B cell (primary cell): Measurements from ENCODE around the gene SLC34A2. TPM values are rescaled to one million over a fixed set of nuclear protein-coding genes. Genes with fewer than 3 reads are reported as not detected.

Experiments
- ATAC-seq: fragments of 200-7000 bp; cut with Tn5 transposase; one replicate; pipeline ENCODE4 v1.10.0; 2021; ENCODE audit warnings: low read depth, mild to moderate bottlenecking, moderate number of reproducible peaks, moderate library complexity
- CTCF ChIA-PET: fragments of 350-600 bp; sonication (Branson Sonifier 250); formaldehyde crosslinking; loops from one replicate; lab custom pipeline; 2021; ENCODE audit warnings: antibody characterized with exemption, inconsistent platforms; lab: Charles Lee
- POLR2A ChIA-PET: fragments of 350-600 bp; sonication (Branson Sonifier 250); formaldehyde crosslinking; loops from one replicate; lab custom pipeline; 2021; ENCODE audit warnings: antibody characterized with exemption; lab: Charles Lee
- DNase-seq: peaks from one replicate; pipeline ENCODE4 v3.0.0; 2013
- H2AFZ ChIP-seq: 2 replicates; pipeline ENCODE4 v1.6.1; 2012; ENCODE audit warnings: mild to moderate bottlenecking, low read depth, low read length; ENCODE audit not compliant: insufficient read depth, poor library complexity, severe bottlenecking
- H3K27ac ChIP-seq, 2 donors: 1 replicate in 1 of 2; 2 replicates in 1 of 2; pipeline ENCODE4 v1.5.1; 2012 to 2013; ENCODE audit warnings: low read length in 2 of 2, mild to moderate bottlenecking in 2 of 2, moderate library complexity in 1 of 2
- H3K27me3 ChIP-seq, 4 experiments: fragments of 200-600 bp in 1 of 4; sonication (generic) in 1 of 4; replicated peaks in 1 of 4; 1 replicate in 2 of 4; 2 replicates in 2 of 4; pipeline versions ENCODE4 v1.6.1 to v1.7.0; 2013 to 2016; ENCODE audit warnings: low read length in 3 of 4, mild to moderate bottlenecking in 2 of 4, mixed read lengths in 1 of 4, moderate library complexity in 1 of 4; ENCODE audit not compliant: insufficient read depth in 4 of 4, control insufficient read depth in 3 of 4; ENCODE audit errors: control extremely low read depth in 1 of 4
- H3K36me3 ChIP-seq, 2 experiments: replicated peaks in 1 of 2; 1 replicate in 1 of 2; 2 replicates in 1 of 2; pipeline versions ENCODE4 v1.6.1 to v1.7.1; 2013; ENCODE audit warnings: low read length in 1 of 2; ENCODE audit not compliant: insufficient read depth in 2 of 2, control insufficient read depth in 1 of 2; ENCODE audit errors: control extremely low read depth in 1 of 2, extremely low read depth in 1 of 2
- H3K4me1 ChIP-seq, 2 donors: fragments of 200-600 bp in 1 of 2; sonication (generic) in 1 of 2; 1 replicate in 1 of 2; 2 replicates in 1 of 2; pipeline versions ENCODE4 v1.5.1 to v1.6.1; 2013 to 2017; ENCODE audit warnings: low read length in 2 of 2; ENCODE audit not compliant: control insufficient read depth in 2 of 2, insufficient read depth in 2 of 2
- H3K4me2 ChIP-seq: replicated peaks from 2 replicates; pipeline ENCODE3; 2012; ENCODE audit warnings: mild to moderate bottlenecking, low read depth, low read length; ENCODE audit not compliant: poor library complexity, severe bottlenecking
- H3K4me3 ChIP-seq, 5 experiments: fragments of 200-600 bp in 1 of 5; sonication (generic) in 1 of 5; 1 replicate in 3 of 5; 2 replicates in 2 of 5; pipeline versions ENCODE4 v1.5.1 to v1.7.0; 2011 to 2016; ENCODE audit warnings: low read length in 4 of 5, mild to moderate bottlenecking in 4 of 5, low read depth in 2 of 5, control low read depth in 1 of 5, moderate library complexity in 1 of 5; ENCODE audit not compliant: insufficient read depth in 1 of 5; ENCODE audit errors: control extremely low read depth in 1 of 5, extremely low read depth in 1 of 5
- H3K79me2 ChIP-seq: fragments of 200-600 bp; sonication (generic); one replicate; pipeline ENCODE4 v1.6.0; 2016; ENCODE audit warnings: low read length; ENCODE audit not compliant: control insufficient read depth, insufficient read depth
- H3K9ac ChIP-seq: fragments of 200-600 bp; sonication (generic); 2 replicates; pipeline ENCODE4 v1.6.1; 2017; ENCODE audit warnings: mild to moderate bottlenecking, low read length, moderate library complexity
- H3K9me3 ChIP-seq, 3 donors: one replicate each; pipeline versions ENCODE4 v1.6.1 to v1.7.1; 2013; ENCODE audit warnings: low read length in 2 of 3; ENCODE audit not compliant: control insufficient read depth in 2 of 3, insufficient read depth in 1 of 3; ENCODE audit errors: control extremely low read depth in 1 of 3
- H4K20me1 ChIP-seq: 2 replicates; pipeline ENCODE4 v1.6.0; 2012; ENCODE audit warnings: mild to moderate bottlenecking, low read length; ENCODE audit not compliant: insufficient read depth, control insufficient read depth, poor library complexity, severe bottlenecking
- H3K27ac Mint-ChIP-seq: one replicate; pipeline ENCODE4 v1.8.0; 2021; ENCODE audit warnings: mixed read lengths
- H3K27me3 Mint-ChIP-seq: one replicate; pipeline ENCODE4 v1.8.0; 2021; ENCODE audit warnings: mixed read lengths
- H3K4me1 Mint-ChIP-seq: one replicate; pipeline ENCODE4 v1.8.0; 2021; ENCODE audit warnings: mixed read lengths
- H3K4me3 Mint-ChIP-seq: one replicate; pipeline ENCODE4 v1.8.0; 2021; ENCODE audit warnings: mixed read lengths
- H3K9me3 Mint-ChIP-seq: one replicate; pipeline ENCODE4 v1.8.0; 2022; ENCODE audit warnings: mixed read lengths; ENCODE audit not compliant: insufficient read depth
- EZH2 ChIP-seq: IDR thresholded peaks from 2 replicates; pipeline ENCODE4 v1.6.1; 2012; ENCODE audit warnings: borderline replicate concordance, low read depth, mild to moderate bottlenecking, moderate library complexity, low read length; ENCODE audit not compliant: insufficient read depth, poor library complexity, severe bottlenecking
- WGBS: methylation state at CpG from one replicate; pipeline ENCODE4 v1.1.5; 2013; ENCODE audit warnings: missing lambda C conversion rate; ENCODE audit not compliant: insufficient coverage; 5-methylcytosine and 5-hydroxymethylcytosine counted together
- intact Hi-C: fragments of 100-400 bp; cut with micrococcal nuclease; formaldehyde crosslinking; loops from one replicate; pipeline ENCODE4 v1.10.0; 2022
- polyA plus RNA-seq: library from polyadenylated mRNA; depleted of rRNA; stranded (reverse); fragments of >200 nt; gene quantifications from 2 replicates; pipeline ENCODE4 v1.2.3, GENCODE V29; 2012
- total RNA-seq, 2 donors: library from RNA; stranded (reverse); fragments of 120-200 nt in 1 of 2; gene quantifications; 1 replicate in 1 of 2; 2 replicates in 1 of 2; pipeline versions ENCODE4 v1.2.3 to v1.2.4, GENCODE V29; 2013 to 2022
- TF ChIP-seq, protein P1 (sequence below): fragments of 200-600 bp; IDR thresholded peaks from one replicate; pipeline ENCODE4 v1.8.0; 2022; ENCODE audit warnings: antibody characterized with exemption, mild to moderate bottlenecking

SLC34A2 gene
- total and polyA plus RNA-seq, 2 donors (not counting 1 experiment from before 2014, with no cell fraction given): not detected

DNA sequence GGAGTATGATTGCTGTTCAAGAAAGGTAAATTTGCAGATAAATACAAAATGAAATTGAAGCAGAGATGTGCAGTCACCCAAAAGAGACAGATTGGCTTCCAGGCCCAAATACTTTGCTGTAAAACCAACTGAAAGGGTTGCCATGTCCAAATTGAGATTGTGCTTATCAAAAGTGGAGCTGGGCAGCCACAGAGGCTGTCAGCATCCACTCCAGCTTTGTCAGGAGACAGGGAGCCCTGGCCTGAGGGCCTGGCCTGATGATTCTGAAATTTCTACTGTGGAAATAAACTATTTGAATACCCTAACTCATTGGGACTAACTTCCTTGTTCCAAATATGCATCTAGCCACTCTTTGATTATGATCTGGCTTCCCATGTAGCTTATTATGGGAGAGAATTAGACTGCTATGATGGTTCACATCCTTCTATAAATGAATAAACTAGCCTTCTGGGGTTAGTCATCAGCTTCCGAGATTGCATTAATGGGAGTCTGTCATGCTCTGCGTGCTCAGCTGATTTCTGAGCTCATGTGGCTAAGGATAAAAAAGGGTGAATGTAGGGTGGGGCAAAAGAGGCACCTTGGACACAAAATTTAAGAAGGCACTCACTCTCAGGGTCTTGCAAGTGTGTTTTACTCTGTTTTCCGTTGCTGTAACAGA is 48.2 kb downstream of the SLC34A2 start:
- Mint-ChIP-seq H3K4me1 (no peaks in the 10 kb centered on the region), H3K4me3 (no peak overlapping the region), H3K27me3 (no peaks in the 10 kb centered on the region), H3K9me3 (peaks cover 2% of the 10 kb centered on the region), H3K27ac (no peak overlapping the region)
- Histone ChIP-seq H2AFZ (no peak overlapping the region), H3K27ac (no peak overlapping the region), H3K9me3 (no peaks in the 10 kb centered on the region), H3K4me3 (no peak overlapping the region), H3K36me3 (no peaks in the 10 kb centered on the region), H3K27me3 (no peaks in the 10 kb centered on the region), H4K20me1 (no peaks in the 10 kb centered on the region), H3K4me2 (no peak overlapping the region), H3K4me1 (no peaks in the 10 kb centered on the region), H3K79me2 (no peaks in the 10 kb centered on the region), H3K9ac (no peak overlapping the region)
- ChIA-PET POLR2A (no interaction called here), CTCF (no interaction called here)
- no peak for ATAC-seq
- intact Hi-C loops: no loop called here
- DNase-seq: no peak
- TF ChIP-seq, protein P1, sequence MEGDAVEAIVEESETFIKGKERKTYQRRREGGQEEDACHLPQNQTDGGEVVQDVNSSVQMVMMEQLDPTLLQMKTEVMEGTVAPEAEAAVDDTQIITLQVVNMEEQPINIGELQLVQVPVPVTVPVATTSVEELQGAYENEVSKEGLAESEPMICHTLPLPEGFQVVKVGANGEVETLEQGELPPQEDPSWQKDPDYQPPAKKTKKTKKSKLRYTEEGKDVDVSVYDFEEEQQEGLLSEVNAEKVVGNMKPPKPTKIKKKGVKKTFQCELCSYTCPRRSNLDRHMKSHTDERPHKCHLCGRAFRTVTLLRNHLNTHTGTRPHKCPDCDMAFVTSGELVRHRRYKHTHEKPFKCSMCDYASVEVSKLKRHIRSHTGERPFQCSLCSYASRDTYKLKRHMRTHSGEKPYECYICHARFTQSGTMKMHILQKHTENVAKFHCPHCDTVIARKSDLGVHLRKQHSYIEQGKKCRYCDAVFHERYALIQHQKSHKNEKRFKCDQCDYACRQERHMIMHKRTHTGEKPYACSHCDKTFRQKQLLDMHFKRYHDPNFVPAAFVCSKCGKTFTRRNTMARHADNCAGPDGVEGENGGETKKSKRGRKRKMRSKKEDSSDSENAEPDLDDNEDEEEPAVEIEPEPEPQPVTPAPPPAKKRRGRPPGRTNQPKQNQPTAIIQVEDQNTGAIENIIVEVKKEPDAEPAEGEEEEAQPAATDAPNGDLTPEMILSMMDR: no peak
- no peak for TF ChIP-seq EZH2
- WGBS: 90% methylated on average over 2 of the region's 3 CpGs

DNA sequence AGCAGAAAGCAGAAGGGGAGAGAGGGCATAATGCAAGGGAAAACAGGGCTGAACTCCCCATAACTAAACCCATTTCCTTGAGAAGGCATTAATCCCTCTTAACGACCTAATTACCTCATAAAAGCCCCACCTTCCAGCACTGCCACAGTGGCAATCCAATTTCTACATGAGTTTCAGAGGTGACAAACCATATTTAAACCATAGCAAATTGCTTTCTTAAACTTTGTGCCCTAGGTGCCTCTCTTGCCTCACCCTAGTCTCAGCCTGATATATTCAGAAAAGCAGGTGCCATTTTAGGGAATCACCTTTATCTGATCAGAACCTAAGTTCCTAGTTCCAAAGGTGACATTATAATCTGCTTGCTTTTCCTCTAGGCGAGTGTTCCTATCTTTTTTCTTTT is 48.9 kb downstream of the SLC34A2 start:
- Histone ChIP-seq H3K27me3 (no peaks in the 10 kb centered on the region), H3K79me2 (no peaks in the 10 kb centered on the region), H3K4me2 (no peak overlapping the region), H3K9me3 (no peaks in the 10 kb centered on the region), H3K9ac (no peak overlapping the region), H2AFZ (no peak overlapping the region), H4K20me1 (no peaks in the 10 kb centered on the region), H3K27ac (no peak overlapping the region), H3K4me1 (no peaks in the 10 kb centered on the region), H3K36me3 (no peaks in the 10 kb centered on the region), H3K4me3 (no peak overlapping the region)
- no peak overlapping the region for H3K4me3 Mint-ChIP-seq
- H3K27me3 Mint-ChIP-seq: no peaks in the 10 kb centered on the region
- no peak for DNase-seq
- 82% methylated on average over 2 of the region's 2 CpGs for WGBS
- H3K9me3 Mint-ChIP-seq: peaks cover 4% of the 10 kb centered on the region
- intact Hi-C loops: no loop called here
- TF ChIP-seq EZH2: no peak
- TF ChIP-seq, protein P1: no peak
- H3K27ac Mint-ChIP-seq: no peak overlapping the region
- ChIA-PET CTCF (no interaction called here), POLR2A (no interaction called here)
- no peaks in the 10 kb centered on the region for H3K4me1 Mint-ChIP-seq
- no peak for ATAC-seq
